Hepatocyte (in vitro differentiated cells): ENCODE results near the gene IGFALS. TPM values are rescaled to one million over a fixed set of nuclear protein-coding genes. Genes with fewer than 3 reads are reported as not detected.

Source experiments
- DNase-seq: peaks from one replicate; pipeline ENCODE4 v3.0.0-alpha.2; 2016; ENCODE audit warnings: low spot score
- H2AFZ ChIP-seq: fragments of 200-600 bp; sonication (generic); 2 replicates; pipeline ENCODE4 v1.6.0; 2016; ENCODE audit warnings: antibody characterized with exemption, mild to moderate bottlenecking
- H3K27ac ChIP-seq: fragments of 200-600 bp; sonication (generic); 2 replicates; pipeline ENCODE4 v1.5.1; 2016; ENCODE audit warnings: mild to moderate bottlenecking
- H3K27me3 ChIP-seq: fragments of 200-600 bp; sonication (generic); 2 replicates; pipeline ENCODE4 v1.6.1; 2016
- H3K36me3 ChIP-seq: fragments of 200-600 bp; sonication (generic); replicated peaks from 2 replicates; pipeline ENCODE4 v1.5.1; 2016; ENCODE audit warnings: low read depth; ENCODE audit not compliant: insufficient read depth
- H3K4me1 ChIP-seq: fragments of 200-600 bp; sonication (generic); 2 replicates; pipeline ENCODE4 v1.5.1; 2016; ENCODE audit warnings: mild to moderate bottlenecking, moderate library complexity; ENCODE audit not compliant: insufficient read depth
- H3K4me2 ChIP-seq: fragments of 200-600 bp; sonication (generic); 2 replicates; pipeline ENCODE4 v1.6.0; 2016
- H3K4me3 ChIP-seq: fragments of 200-600 bp; sonication (generic); 2 replicates; pipeline ENCODE4 v1.5.1; 2016; ENCODE audit warnings: mild to moderate bottlenecking
- H3K79me2 ChIP-seq: fragments of 200-600 bp; sonication (generic); 2 replicates; pipeline ENCODE4 v1.6.0; 2017; ENCODE audit warnings: mild to moderate bottlenecking
- H3K9me2 ChIP-seq: fragments of 200-600 bp; sonication (generic); replicated peaks from 2 replicates; pipeline ENCODE4 v1.6.0; 2017; ENCODE audit warnings: mild to moderate bottlenecking; ENCODE audit not compliant: insufficient read depth
- H3K9me3 ChIP-seq: fragments of 200-600 bp; sonication (generic); 2 replicates; pipeline ENCODE4 v1.5.1; 2016; ENCODE audit warnings: low read depth, mild to moderate bottlenecking
- H4K20me1 ChIP-seq: fragments of 200-600 bp; sonication (generic); 2 replicates; pipeline ENCODE4 v1.6.0; 2016; ENCODE audit warnings: mild to moderate bottlenecking; ENCODE audit not compliant: insufficient read depth, poor library complexity, severe bottlenecking
- CTCF ChIP-seq: fragments of 200-600 bp; sonication (generic); IDR thresholded peaks from 2 replicates; pipeline ENCODE4 v1.5.1; 2016; ENCODE audit warnings: antibody characterized with exemption, mild to moderate bottlenecking; ENCODE audit not compliant: poor library complexity
- EZH2 ChIP-seq: fragments of 200-600 bp; sonication (generic); IDR thresholded peaks from 2 replicates; pipeline ENCODE4 v1.6.1; 2016; ENCODE audit warnings: antibody characterized with exemption, mild to moderate bottlenecking, borderline replicate concordance
- EZH2phosphoT487 ChIP-seq: fragments of 200-600 bp; sonication (generic); IDR thresholded peaks from one replicate; pipeline ENCODE4 v1.6.1; 2018; ENCODE audit warnings: antibody characterized with exemption, mild to moderate bottlenecking, low read depth, moderate library complexity; ENCODE audit not compliant: unreplicated experiment, severe bottlenecking
- WGBS: methylation state at CpG from one replicate; pipeline ENCODE4 v1.1.6; 2016; ENCODE audit warnings: low lambda C conversion rate; ENCODE audit errors: missing lambda C conversion rate; 5-methylcytosine and 5-hydroxymethylcytosine counted together
- polyA plus RNA-seq: library from polyadenylated mRNA; unstranded; fragments of >200 nt; fragmentation: Nextera tagmentation; extraction: Ambion mirVana; gene quantifications from 2 replicates; pipeline ENCODE4 v1.2.1, GENCODE V29; 2016
- total RNA-seq: library from RNA; depleted of rRNA; stranded (reverse); fragments of >200 nt; gene quantifications from 2 replicates; pipeline ENCODE4 v1.2.3, GENCODE V29; 2014

Gene IGFALS
- total and polyA plus RNA-seq, 2 experiments from 2014 or later = 11.2 to 12.6 TPM

GRCh38 chr16:1766701-1767100 is 26.8 kb downstream of the IGFALS start:
- no peak overlapping the region for H2AFZ ChIP-seq
- 98% methylated on average over 16 of the region's 18 CpGs for WGBS
- no peaks in the 10 kb centered on the region for H3K9me2 ChIP-seq
- no peak overlapping the region for H3K4me2 ChIP-seq
- H3K4me1 ChIP-seq = peaks cover 11% of the 10 kb centered on the region
- H3K27ac ChIP-seq = no peak overlapping the region
- peaks cover 3% of the 10 kb centered on the region for H4K20me1 ChIP-seq
- DNase-seq = no peak
- peaks cover 3% of the 10 kb centered on the region for H3K79me2 ChIP-seq
- H3K27me3 ChIP-seq = no peaks in the 10 kb centered on the region
- TF ChIP-seq EZH2phosphoT487 (no peak), CTCF (no peak), EZH2 (no peak)
- no peak overlapping the region for H3K4me3 ChIP-seq
- H3K36me3 ChIP-seq = no peaks in the 10 kb centered on the region
- no peaks in the 10 kb centered on the region for H3K9me3 ChIP-seq

GRCh38 chr16:1766231-1766630 is 27.3 kb downstream of the IGFALS start:
- H3K9me3 ChIP-seq = no peaks in the 10 kb centered on the region
- H3K27ac ChIP-seq = no peak overlapping the region
- 97% methylated on average over 16 of the region's 19 CpGs for WGBS
- no peaks in the 10 kb centered on the region for H3K9me2 ChIP-seq
- H4K20me1 ChIP-seq = peaks cover 3% of the 10 kb centered on the region
- H3K4me3 ChIP-seq = no peak overlapping the region
- DNase-seq = no peak
- no peak for TF ChIP-seq CTCF
- no peaks in the 10 kb centered on the region for H3K27me3 ChIP-seq
- no peak overlapping the region for H3K4me2 ChIP-seq
- peaks cover 2% of the 10 kb centered on the region for H3K79me2 ChIP-seq
- no peaks in the 10 kb centered on the region for H3K36me3 ChIP-seq
- H3K4me1 ChIP-seq = peaks cover 10% of the 10 kb centered on the region
- no peak overlapping the region for H2AFZ ChIP-seq

- TF ChIP-seq CTCF (no peak), EZH2phosphoT487 (no peak), EZH2 (no peak)
- Histone ChIP-seq H3K36me3 (no peaks in the 10 kb centered on the region), H3K27ac (no peak overlapping the region), H3K27me3 (no peaks in the 10 kb centered on the region), H3K9me3 (no peaks in the 10 kb centered on the region), H3K4me3 (no peak overlapping the region), H2AFZ (no peak overlapping the region), H3K79me2 (no peaks in the 10 kb centered on the region), H3K4me2 (no peak overlapping the region), H3K9me2 (no peaks in the 10 kb centered on the region), H4K20me1 (peaks cover 3% of the 10 kb centered on the region), H3K4me1 (peaks cover 9% of the 10 kb centered on the region)
- WGBS = 95% methylated on average over 15 of the region's 22 CpGs
- no peak for DNase-seq
Observed at GRCh38 chr16:1765826-1766225, 27.7 kb downstream of the IGFALS start.

GRCh38 chr16:1764971-1765370 is 28.5 kb downstream of the IGFALS start:
- no peak for DNase-seq
- Histone ChIP-seq H4K20me1 (peaks cover 3% of the 10 kb centered on the region), H3K27ac (no peak overlapping the region), H3K4me3 (no peak overlapping the region), H3K36me3 (no peaks in the 10 kb centered on the region), H3K79me2 (no peaks in the 10 kb centered on the region), H3K4me1 (peaks cover under 1% of the 10 kb centered on the region), H3K9me2 (no peaks in the 10 kb centered on the region), H3K4me2 (no peak overlapping the region), H2AFZ (no peak overlapping the region), H3K9me3 (no peaks in the 10 kb centered on the region), H3K27me3 (no peaks in the 10 kb centered on the region)
- no peak for TF ChIP-seq CTCF
- no peak for TF ChIP-seq EZH2phosphoT487
- WGBS = 96% methylated on average over 21 of the region's 21 CpGs
